Activated CD4-positive, alpha-beta T cell treated with anti-CD3 and anti-CD28 coated beads, Interleukin-2, amount 10 ng/mL, durations not matched to agents 7 days and 5 days (primary cell): ENCODE data around the gene TTC29. TPM values are rescaled to one million over a fixed set of nuclear protein-coding genes. Genes with fewer than 3 reads are reported as not detected.
"Not testable (repeated sequence)": the region's sequence is repeated elsewhere in the genome, so short reads cannot be mapped to it uniquely, and the experiment has no call there.

ENCODE experiments used
- CTCF ChIA-PET: fragments of 350-600 bp; sonication (Branson Sonifier 250); formaldehyde crosslinking; loops from one replicate; lab custom pipeline; 2021; ENCODE audit warnings: antibody characterized with exemption; lab: Charles Lee
- POLR2A ChIA-PET: fragments of 350-600 bp; sonication (Branson Sonifier 250); formaldehyde crosslinking; loops from one replicate; lab custom pipeline; 2021; ENCODE audit warnings: antibody characterized with exemption; lab: Charles Lee
- DNase-seq: peaks from one replicate; pipeline ENCODE4 v3.0.0-alpha.2; 2020
- H3K27ac Mint-ChIP-seq: one replicate; pipeline ENCODE4 v1.8.0; 2021; ENCODE audit warnings: mild to moderate bottlenecking, moderate library complexity, mixed read lengths
- H3K27me3 Mint-ChIP-seq: one replicate; pipeline ENCODE4 v1.8.0; 2021; ENCODE audit warnings: mixed read lengths
- H3K36me3 Mint-ChIP-seq: one replicate; pipeline ENCODE4 v1.8.0; 2021; ENCODE audit warnings: low read depth, mixed read lengths
- H3K4me1 Mint-ChIP-seq: one replicate; pipeline ENCODE4 v1.8.0; 2021; ENCODE audit warnings: mixed read lengths
- H3K4me3 Mint-ChIP-seq: one replicate; pipeline ENCODE4 v1.8.0; 2021; ENCODE audit warnings: mild to moderate bottlenecking, moderate library complexity, mixed read lengths
- H3K9me3 Mint-ChIP-seq: one replicate; pipeline ENCODE4 v1.8.0; 2021; ENCODE audit warnings: mixed read lengths
- total RNA-seq, 2 experiments: library from RNA; stranded (reverse); gene quantifications; one replicate each; pipeline ENCODE4 v1.2.3, GENCODE V29; 2021

Gene TTC29
- total RNA-seq, 2 experiments from 2014 or later: not detected

DNA sequence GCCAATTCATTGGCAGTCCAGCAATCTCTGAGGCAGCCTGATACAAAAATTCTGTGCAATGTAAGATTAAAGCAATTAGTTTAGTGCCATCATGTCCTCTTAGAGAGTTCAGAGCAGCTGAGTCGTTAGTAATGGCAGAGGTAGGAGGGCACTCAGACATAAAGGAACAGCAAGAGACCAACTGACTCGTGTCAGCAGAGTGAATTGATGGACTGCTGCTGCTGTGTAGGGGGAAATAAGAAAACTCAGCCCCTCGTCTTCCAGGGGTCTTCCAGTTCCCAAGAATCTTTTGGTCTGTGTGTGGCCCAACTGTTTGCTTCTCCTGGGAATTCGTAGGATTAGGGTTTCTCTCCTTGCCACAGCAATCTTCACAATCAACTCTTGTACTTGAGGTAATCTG lies 100.9 kb downstream of the TTC29 start:
- ChIA-PET POLR2A (no interaction called here), CTCF (no interaction called here)
- DNase-seq: no peak
- Mint-ChIP-seq H3K27me3 (no peaks in the 10 kb centered on the region), H3K4me3 (no peak overlapping the region), H3K36me3 (no peaks in the 10 kb centered on the region), H3K9me3 (no peaks in the 10 kb centered on the region), H3K27ac (no peak overlapping the region), H3K4me1 (no peaks in the 10 kb centered on the region)

DNA sequence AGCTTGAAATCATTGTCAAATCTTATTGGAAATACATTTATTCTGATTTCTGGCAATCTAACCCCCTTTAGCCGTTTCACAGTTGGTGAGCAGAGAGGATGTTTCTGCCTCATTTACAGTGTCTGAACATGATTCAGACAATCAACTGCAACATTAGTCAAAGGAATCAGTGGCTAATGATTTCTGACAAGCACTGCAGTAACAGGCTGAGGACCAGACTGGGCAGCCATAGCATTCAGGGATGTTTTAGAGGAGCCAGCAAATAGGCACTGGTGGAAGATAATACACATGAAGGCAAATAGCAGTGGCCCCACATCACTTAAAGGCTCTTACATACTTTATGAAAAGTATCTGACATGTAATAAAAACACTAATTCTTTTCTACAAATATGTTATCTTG lies 102.8 kb downstream of the TTC29 start:
- DNase-seq: no peak
- H3K27me3 Mint-ChIP-seq: no peaks in the 10 kb centered on the region
- no peaks in the 10 kb centered on the region for H3K9me3 Mint-ChIP-seq
- H3K27ac Mint-ChIP-seq: no peak overlapping the region
- no peaks in the 10 kb centered on the region for H3K4me1 Mint-ChIP-seq
- no peak overlapping the region for H3K4me3 Mint-ChIP-seq
- CTCF ChIA-PET: no interaction called here
- POLR2A ChIA-PET: no interaction called here
- no peaks in the 10 kb centered on the region for H3K36me3 Mint-ChIP-seq

DNA sequence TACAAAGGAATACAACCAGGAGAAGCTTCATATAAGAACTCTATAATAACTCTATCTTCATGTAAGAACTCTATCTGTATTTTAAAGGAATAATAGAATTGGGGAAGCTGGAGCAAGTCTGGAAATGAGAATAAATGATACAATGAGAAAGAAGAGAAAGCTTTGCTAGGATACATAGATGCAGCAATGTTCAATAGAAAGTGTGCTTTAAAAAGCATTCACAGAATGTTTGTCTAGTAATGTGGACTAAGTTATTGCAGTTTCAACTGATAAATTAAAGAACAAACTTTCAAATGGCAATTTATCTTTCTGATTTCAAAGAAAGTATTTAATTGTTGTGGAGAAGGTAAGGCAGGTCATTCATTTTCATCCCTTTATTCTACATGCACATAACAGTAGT lies 104.9 kb downstream of the TTC29 start:
- DNase-seq: no peak
- Mint-ChIP-seq H3K27ac (no peak overlapping the region), H3K9me3 (no peaks in the 10 kb centered on the region), H3K36me3 (no peaks in the 10 kb centered on the region), H3K4me1 (no peaks in the 10 kb centered on the region), H3K4me3 (no peak overlapping the region), H3K27me3 (peaks cover 2% of the 10 kb centered on the region)
- POLR2A ChIA-PET: no interaction called here
- CTCF ChIA-PET: no interaction called here

DNA sequence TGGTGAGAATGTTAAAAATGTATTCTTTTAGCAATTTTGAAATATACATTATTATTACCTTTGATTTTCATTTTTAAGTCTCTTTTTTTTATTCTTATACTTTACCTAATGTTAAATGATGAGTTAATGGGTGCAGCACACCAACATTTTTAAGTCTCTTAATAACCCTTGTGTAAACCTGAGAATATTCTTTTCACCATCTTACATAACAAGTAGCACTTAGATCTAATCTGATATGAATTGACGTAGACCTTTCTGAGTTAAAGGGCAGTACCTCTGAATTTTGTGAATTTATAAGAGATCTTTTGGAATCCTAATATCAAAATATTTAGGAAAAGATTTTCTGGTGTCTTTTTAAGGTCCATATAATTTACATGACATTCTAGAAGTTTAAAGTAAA lies 110.6 kb downstream of the TTC29 start:
- Mint-ChIP-seq H3K9me3 (no peaks in the 10 kb centered on the region), H3K36me3 (no peaks in the 10 kb centered on the region), H3K4me3 (no peak overlapping the region), H3K27me3 (peaks cover 2% of the 10 kb centered on the region), H3K27ac (no peak overlapping the region), H3K4me1 (no peaks in the 10 kb centered on the region)
- POLR2A ChIA-PET: no interaction called here
- CTCF ChIA-PET: no interaction called here
- DNase-seq: no peak

DNA sequence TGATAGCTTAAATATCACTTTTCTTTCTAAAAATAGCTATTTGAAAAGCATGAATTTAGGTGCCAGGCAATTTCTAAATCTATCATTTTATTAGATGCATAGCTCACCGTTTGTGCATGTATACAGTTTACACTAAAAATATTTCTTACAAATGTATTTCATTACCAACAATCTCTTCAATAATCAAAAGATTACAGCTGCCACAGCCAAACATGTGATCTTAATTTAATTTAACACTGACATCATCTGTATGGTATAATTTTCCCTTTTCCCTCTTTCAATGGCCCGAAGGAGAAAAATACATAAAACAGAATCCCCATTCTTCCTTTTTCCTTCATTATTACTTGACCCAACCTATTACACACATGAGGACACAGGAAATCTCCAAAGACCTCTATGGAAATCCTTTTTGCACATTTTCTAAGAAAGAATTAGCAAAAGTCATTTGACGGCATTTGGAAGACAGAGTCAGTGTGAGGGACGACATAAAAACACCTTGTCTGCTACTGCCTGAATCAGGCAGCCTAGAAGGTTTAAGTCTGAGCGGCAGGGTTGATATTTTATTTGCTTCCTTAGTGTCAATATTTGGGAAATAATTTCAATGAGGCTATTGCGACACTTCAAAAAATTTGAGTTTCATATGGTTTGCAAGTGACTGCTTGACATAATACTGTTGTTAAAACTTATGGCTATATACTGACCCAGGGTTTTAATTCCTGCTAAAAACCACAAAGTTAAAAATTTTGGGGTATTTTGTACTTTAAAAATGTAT lies 111.2 kb downstream of the TTC29 start:
- H3K4me1 Mint-ChIP-seq: no peaks in the 10 kb centered on the region
- H3K36me3 Mint-ChIP-seq: no peaks in the 10 kb centered on the region
- H3K9me3 Mint-ChIP-seq: no peaks in the 10 kb centered on the region
- no peak for DNase-seq
- ChIA-PET POLR2A (no interaction called here), CTCF (interaction anchor here (0.6 kb wide), 1 partner anchor 183 kb away, joined by 4 read pairs; no protein-coding TSS in a partner anchor)
- no peak overlapping the region for H3K27ac Mint-ChIP-seq
- peaks cover 2% of the 10 kb centered on the region for H3K27me3 Mint-ChIP-seq
- H3K4me3 Mint-ChIP-seq: no peak overlapping the region

DNA sequence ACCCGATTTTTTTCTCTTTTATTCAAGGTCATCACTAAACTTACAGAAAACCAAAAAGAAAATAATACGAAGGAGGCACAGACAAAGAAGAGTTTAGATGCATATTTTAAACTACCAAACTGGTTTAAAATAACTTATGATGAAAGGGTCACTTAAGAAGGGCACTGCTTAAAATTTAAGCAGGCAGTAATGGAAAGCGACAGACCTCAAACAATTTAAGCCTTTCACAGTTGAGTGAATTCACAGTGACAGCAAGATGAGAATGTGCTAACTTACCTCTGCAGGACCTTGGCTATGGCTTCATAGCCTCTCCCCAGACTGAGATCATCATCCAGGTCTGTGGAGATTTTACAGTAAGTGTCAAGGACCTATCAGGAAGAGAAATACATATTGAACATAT lies 112.1 kb downstream of the TTC29 start:
- Mint-ChIP-seq H3K4me1 (no peaks in the 10 kb centered on the region), H3K27me3 (peaks cover 4% of the 10 kb centered on the region), H3K27ac (no peak overlapping the region), H3K4me3 (no peak overlapping the region), H3K9me3 (no peaks in the 10 kb centered on the region), H3K36me3 (no peaks in the 10 kb centered on the region)
- POLR2A ChIA-PET: no interaction called here
- no peak for DNase-seq
- CTCF ChIA-PET: no interaction called here

DNA sequence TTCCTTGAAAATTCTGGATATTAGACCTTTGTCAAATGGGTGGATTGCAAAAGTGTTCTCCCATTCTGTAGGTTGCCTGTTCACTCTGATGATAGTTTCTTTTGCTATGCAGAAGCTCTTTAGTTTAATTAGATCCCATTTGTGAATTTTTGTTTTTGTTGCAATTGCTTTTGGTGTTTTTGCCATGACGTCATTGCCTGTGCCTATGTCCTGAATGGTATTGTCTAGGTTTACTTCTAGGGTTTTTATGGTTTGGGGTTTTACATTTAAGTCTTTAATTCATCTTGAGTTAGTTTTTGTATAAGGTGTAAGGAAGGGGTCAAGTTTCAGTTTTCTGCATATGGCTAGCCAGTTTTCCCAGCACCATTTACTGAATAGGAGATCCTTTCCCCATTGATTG lies 122.7 kb downstream of the TTC29 start:
- H3K27ac Mint-ChIP-seq, POLR2A ChIA-PET, H3K4me3 Mint-ChIP-seq, H3K9me3 Mint-ChIP-seq, H3K27me3 Mint-ChIP-seq, CTCF ChIA-PET, H3K36me3 Mint-ChIP-seq, DNase-seq, H3K4me1 Mint-ChIP-seq: not testable (repeated sequence)

DNA sequence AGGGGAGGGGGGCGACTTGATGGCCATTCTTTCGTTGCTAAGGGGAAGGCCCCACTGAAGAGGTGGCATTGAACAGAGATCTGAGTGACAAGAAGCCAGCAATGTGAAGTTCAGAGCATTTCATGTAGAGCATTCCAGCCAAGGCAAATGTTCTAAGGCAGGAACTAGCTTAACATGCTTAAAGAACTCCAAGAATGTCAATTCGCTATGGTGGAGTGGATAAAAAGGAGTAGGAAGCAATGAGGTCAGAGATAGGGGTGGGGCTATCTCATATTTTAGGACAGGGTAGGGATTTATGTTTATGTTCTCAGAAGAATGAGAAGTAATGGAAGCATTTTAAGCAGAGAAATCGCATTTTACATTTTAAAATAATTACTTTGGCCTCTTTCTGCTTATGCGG lies 130.9 kb downstream of the TTC29 start:
- Mint-ChIP-seq H3K4me3 (no peak overlapping the region), H3K4me1 (no peaks in the 10 kb centered on the region), H3K27me3 (no peaks in the 10 kb centered on the region), H3K36me3 (no peaks in the 10 kb centered on the region), H3K9me3 (peaks cover 2% of the 10 kb centered on the region), H3K27ac (no peak overlapping the region)
- DNase-seq: no peak
- ChIA-PET CTCF (no interaction called here), POLR2A (no interaction called here)

DNA sequence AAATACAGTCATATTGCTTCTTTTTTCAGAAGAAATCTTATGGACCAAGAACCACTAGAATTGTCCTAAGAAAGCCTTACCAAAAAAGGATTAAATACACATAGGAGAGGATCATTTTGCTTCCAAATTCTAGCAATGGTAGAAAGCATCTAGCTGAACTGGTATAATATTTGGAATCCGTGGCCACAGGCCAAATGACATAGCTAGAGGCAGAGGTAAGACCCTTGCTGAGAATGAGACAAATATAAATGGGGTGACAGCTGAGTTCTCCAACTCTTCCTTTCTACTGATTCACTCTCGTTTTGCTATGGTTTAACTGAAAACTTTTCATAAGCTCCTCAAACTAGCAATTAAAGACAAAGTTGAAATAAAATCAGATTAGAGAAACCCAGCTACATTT lies 150.0 kb downstream of the TTC29 start:
- ChIA-PET POLR2A (no interaction called here), CTCF (no interaction called here)
- H3K36me3 Mint-ChIP-seq: no peaks in the 10 kb centered on the region
- H3K27ac Mint-ChIP-seq: no peak overlapping the region
- DNase-seq: no peak
- H3K4me3 Mint-ChIP-seq: no peak overlapping the region
- H3K27me3 Mint-ChIP-seq: peaks cover 10% of the 10 kb centered on the region
- no peaks in the 10 kb centered on the region for H3K9me3 Mint-ChIP-seq
- no peaks in the 10 kb centered on the region for H3K4me1 Mint-ChIP-seq

DNA sequence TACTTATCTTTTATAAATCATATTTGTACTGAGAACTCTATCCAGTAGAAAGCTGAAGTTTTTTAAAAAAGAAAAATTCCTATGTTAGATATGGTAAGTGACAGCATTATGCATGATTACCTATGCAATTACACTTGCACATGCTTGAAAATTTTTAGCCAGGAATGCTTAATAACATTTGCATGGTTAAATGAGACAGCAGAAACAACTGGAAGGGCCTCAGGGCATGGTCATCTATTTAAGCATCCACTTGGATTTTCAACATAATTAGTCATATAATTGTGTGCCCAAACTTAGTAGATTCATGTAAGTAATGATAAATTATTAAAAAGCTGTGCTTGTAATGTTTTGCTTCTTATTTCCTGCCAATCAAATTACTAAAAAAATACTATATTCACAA lies 151.9 kb downstream of the TTC29 start:
- H3K9me3 Mint-ChIP-seq: no peaks in the 10 kb centered on the region
- H3K4me3 Mint-ChIP-seq: no peak overlapping the region
- H3K36me3 Mint-ChIP-seq: no peaks in the 10 kb centered on the region
- no peak for DNase-seq
- POLR2A ChIA-PET: no interaction called here
- H3K4me1 Mint-ChIP-seq: no peaks in the 10 kb centered on the region
- no peak overlapping the region for H3K27ac Mint-ChIP-seq
- peaks cover 10% of the 10 kb centered on the region for H3K27me3 Mint-ChIP-seq
- CTCF ChIA-PET: no interaction called here

DNA sequence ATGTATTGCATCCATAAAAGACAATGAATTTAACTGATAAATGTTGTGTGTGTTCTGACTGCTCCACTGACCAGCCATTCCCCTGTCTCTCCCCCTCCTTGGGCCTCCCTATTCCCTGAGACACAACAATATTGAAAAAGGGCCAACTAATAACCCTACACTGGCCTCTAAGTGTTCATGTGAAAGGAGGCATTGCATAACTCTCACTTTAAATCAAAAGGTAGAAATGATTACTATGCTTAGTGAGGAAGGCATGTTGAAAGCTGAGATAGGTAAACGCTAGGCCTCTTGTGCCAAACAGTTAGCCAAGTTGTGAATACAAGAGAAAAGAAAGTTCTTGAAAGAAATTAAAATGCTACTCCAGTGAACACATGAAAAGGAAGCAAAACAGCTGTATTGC lies 154.2 kb downstream of the TTC29 start:
- Mint-ChIP-seq H3K4me1 (no peaks in the 10 kb centered on the region), H3K9me3 (no peaks in the 10 kb centered on the region), H3K27me3 (peaks cover 8% of the 10 kb centered on the region), H3K27ac (no peak overlapping the region), H3K36me3 (no peaks in the 10 kb centered on the region), H3K4me3 (no peak overlapping the region)
- CTCF ChIA-PET: no interaction called here
- DNase-seq: no peak
- POLR2A ChIA-PET: no interaction called here

DNA sequence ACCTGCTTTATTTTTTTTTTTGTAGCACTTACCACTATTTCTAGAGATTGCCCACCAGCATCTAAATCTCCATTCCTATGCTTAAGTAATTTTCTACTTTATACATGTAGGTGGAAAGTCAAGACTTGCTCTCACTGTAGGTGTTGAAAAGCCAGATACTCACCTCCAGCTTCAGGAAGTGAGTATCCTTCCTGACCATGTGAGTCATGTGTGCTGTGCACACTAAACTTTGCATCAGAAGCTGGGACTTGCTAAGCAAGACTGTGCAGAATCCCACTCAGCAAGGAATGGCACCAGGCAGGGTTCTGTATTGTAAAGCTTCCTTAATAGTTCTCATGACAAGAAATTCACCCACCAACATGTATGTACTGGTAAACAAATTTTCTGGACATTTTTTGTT lies 155.1 kb downstream of the TTC29 start:
- H3K4me3 Mint-ChIP-seq: no peak overlapping the region
- no peak overlapping the region for H3K27ac Mint-ChIP-seq
- POLR2A ChIA-PET: no interaction called here
- no peaks in the 10 kb centered on the region for H3K4me1 Mint-ChIP-seq
- no peaks in the 10 kb centered on the region for H3K9me3 Mint-ChIP-seq
- no peaks in the 10 kb centered on the region for H3K36me3 Mint-ChIP-seq
- DNase-seq: no peak
- peaks cover 8% of the 10 kb centered on the region for H3K27me3 Mint-ChIP-seq
- CTCF ChIA-PET: interaction anchor here (0.8 kb wide), 1 partner anchor 105 kb away, joined by 3 read pairs; no protein-coding TSS in a partner anchor

DNA sequence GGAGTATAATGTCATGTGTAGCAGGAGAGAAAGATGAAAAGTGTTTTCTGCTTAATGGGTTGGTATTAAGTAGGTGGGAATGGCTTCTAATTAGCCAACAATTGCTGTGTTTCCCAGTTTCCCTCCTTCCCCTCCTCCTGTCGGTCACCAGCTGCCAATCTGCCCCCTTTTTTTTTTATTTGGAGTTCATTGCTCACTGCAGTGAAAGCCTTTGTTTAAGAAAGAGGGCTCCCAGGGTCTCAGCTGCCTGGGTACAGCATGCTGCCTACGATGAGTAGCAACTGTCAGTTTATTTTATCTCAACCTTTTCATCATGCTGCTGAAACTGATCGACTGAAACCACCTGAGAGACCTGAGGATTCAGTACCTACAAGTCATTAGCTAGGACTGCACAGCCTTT lies 157.9 kb downstream of the TTC29 start:
- H3K4me1 Mint-ChIP-seq: no peaks in the 10 kb centered on the region
- no peak overlapping the region for H3K4me3 Mint-ChIP-seq
- peaks cover 7% of the 10 kb centered on the region for H3K27me3 Mint-ChIP-seq
- no peaks in the 10 kb centered on the region for H3K36me3 Mint-ChIP-seq
- POLR2A ChIA-PET: no interaction called here
- H3K9me3 Mint-ChIP-seq: no peaks in the 10 kb centered on the region
- CTCF ChIA-PET: no interaction called here
- no peak for DNase-seq
- no peak overlapping the region for H3K27ac Mint-ChIP-seq

DNA sequence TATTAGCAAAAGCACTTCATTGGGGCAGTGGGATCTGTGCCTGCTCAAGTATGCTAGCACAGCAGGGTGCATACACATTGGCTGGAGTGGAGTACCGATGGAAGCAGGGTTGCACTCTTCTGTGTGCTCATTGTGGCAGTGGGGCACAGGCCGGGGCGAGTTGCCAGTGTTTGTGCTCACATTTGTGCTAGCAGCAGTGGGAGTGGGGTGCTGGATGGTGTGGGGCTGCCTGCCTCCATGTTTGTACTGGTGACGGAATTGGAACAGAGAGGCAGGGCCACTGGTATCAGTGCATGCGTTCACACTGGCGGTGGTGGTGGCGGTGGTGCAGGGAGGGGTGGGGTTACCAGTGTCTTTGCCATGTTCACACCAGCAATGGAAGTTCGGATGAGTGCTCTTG lies 169.0 kb downstream of the TTC29 start:
- H3K36me3 Mint-ChIP-seq: no peaks in the 10 kb centered on the region
- POLR2A ChIA-PET: no interaction called here
- H3K4me3 Mint-ChIP-seq: no peak overlapping the region
- no peaks in the 10 kb centered on the region for H3K4me1 Mint-ChIP-seq
- no peak overlapping the region for H3K27ac Mint-ChIP-seq
- H3K9me3 Mint-ChIP-seq: no peaks in the 10 kb centered on the region
- DNase-seq: no peak
- CTCF ChIA-PET: interaction anchor here (0.7 kb wide), 1 partner anchor 10 kb away, joined by 3 read pairs; no protein-coding TSS in a partner anchor
- H3K27me3 Mint-ChIP-seq: peaks cover 2% of the 10 kb centered on the region
